Amniotic stem cell (primary cell): ENCODE results near the gene PRKCA.
A peak's percentile ranks its signal among the peaks of the same experiment; 100 is the strongest.
"Not testable (repeated sequence)": the region's sequence is repeated elsewhere in the genome, so short reads cannot be mapped to it uniquely, and the experiment has no call there.

Experiments used
- DNase-seq: peaks from one replicate; lab custom pipeline; 2025; lab: John Stamatoyannopoulos, UW

PRKCA gene

GRCh38 chr17:66578781-66579489 is 276.5 kb downstream of the PRKCA start:
- DNase-seq = no peak

GRCh38 chr17:66579556-66579955 is 277.1 kb downstream of the PRKCA start:
- no peak for DNase-seq

- DNase-seq = peak; percentile 19
These were observed 278.0 kb downstream of the PRKCA start for GRCh38 chr17:66580184-66580955.

GRCh38 chr17:66580956-66581391 is 278.6 kb downstream of the PRKCA start:
- DNase-seq = no peak

- no peak for DNase-seq
These were observed 280.1 kb downstream of the PRKCA start for GRCh38 chr17:66582373-66583111.

GRCh38 chr17:66583112-66583748 is 280.8 kb downstream of the PRKCA start:
- DNase-seq = no peak

GRCh38 chr17:66584927-66585326 is 282.5 kb downstream of the PRKCA start:
- DNase-seq = no peak

GRCh38 chr17:66585472-66585871 is 283.1 kb downstream of the PRKCA start:
- DNase-seq = no peak

GRCh38 chr17:66589892-66590291 is 287.5 kb downstream of the PRKCA start:
- no peak for DNase-seq

- DNase-seq = no peak
These were observed 290.7 kb downstream of the PRKCA start for GRCh38 chr17:66593116-66593515.

- DNase-seq = no peak
These were observed 293.5 kb downstream of the PRKCA start for GRCh38 chr17:66595893-66596292.

- DNase-seq = no peak
These were observed 300.4 kb downstream of the PRKCA start for GRCh38 chr17:66602659-66603384.

GRCh38 chr17:66604376-66604775 is 302.0 kb downstream of the PRKCA start:
- no peak for DNase-seq

GRCh38 chr17:66605541-66605940 is 303.1 kb downstream of the PRKCA start:
- DNase-seq = no peak

- DNase-seq = no peak
These were observed 308.1 kb downstream of the PRKCA start for GRCh38 chr17:66610361-66611133.

- no peak for DNase-seq
These were observed 309.0 kb downstream of the PRKCA start for GRCh38 chr17:66611397-66611796.

GRCh38 chr17:66612993-66613392 is 310.6 kb downstream of the PRKCA start:
- DNase-seq = no peak

GRCh38 chr17:66614469-66614868 is 312.1 kb downstream of the PRKCA start:
- no peak for DNase-seq

- DNase-seq = no peak
These were observed 316.8 kb downstream of the PRKCA start for GRCh38 chr17:66619206-66619605.

GRCh38 chr17:66620528-66620927 is 318.1 kb downstream of the PRKCA start:
- DNase-seq = no peak

GRCh38 chr17:66624630-66625029 is 322.2 kb downstream of the PRKCA start:
- not testable (repeated sequence) for DNase-seq
